Measurements from ENCODE around the gene HEATR5A. TPM values are rescaled to one million over a fixed set of nuclear protein-coding genes. Genes with fewer than 3 reads are reported as not detected.

HEATR5A gene
- total and polyA plus RNA-seq, 2 donors (not counting 1 experiment from before 2014, with no cell fraction given), result 4.8 to 22.1 TPM

DNA sequence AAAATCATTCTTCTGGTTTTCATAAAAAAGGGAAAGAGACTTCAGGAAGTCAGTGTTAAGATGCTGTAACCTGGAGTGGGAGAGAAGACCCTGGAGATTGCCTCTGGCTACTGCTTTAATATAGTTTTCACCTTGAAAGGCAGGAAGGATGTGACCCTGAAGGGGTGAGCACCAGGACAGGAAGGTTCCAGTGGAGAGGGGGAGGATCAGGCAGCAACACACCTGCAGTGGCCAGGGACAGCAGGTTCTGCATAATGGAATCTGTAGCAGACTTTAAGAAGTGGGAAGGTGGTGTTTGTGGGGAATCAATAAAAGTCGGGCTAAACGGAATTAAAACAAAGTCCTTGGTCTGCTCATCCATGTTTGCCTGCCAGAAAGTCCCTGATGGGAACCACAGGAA lies 6.3 kb upstream of the HEATR5A start:
- H2AFZ ChIP-seq (ENCODE audit: insufficient read depth, low read depth, low read length, poor library complexity, severe bottlenecking), result no peak overlapping the region
- Mint-ChIP-seq H3K27ac (no peak overlapping the region), H3K9me3 (ENCODE audit: insufficient read depth) (no peaks in the 10 kb centered on the region), H3K4me3 (no peak overlapping the region), H3K4me1 (no peaks in the 10 kb centered on the region), H3K27me3 (no peaks in the 10 kb centered on the region)
- no CpG with 5 or more reads among the region's 2 CpGs for WGBS (ENCODE audit: insufficient coverage)
- no peaks in the 10 kb centered on the region for H3K4me1 ChIP-seq (ENCODE audit: control insufficient read depth in 2 of 2, insufficient read depth in 2 of 2, low read length in 2 of 2)
- intact Hi-C loops (cut with micrococcal nuclease), result no loop called here
- H3K27me3 ChIP-seq (replicated peaks in 1 of 4; ENCODE audit: control extremely low read depth in 1 of 4, control insufficient read depth in 3 of 4, insufficient read depth in 4 of 4, low read length in 3 of 4), result no peaks in the 10 kb centered on the region
- H3K4me2 ChIP-seq (replicated peaks; ENCODE audit: low read depth, low read length, poor library complexity, severe bottlenecking), result no peak overlapping the region
- DNase-seq (no peak), ATAC-seq (ENCODE audit: low read depth) (no peak)
- H4K20me1 ChIP-seq (ENCODE audit: control insufficient read depth, insufficient read depth, low read length, poor library complexity, severe bottlenecking), result no peaks in the 10 kb centered on the region
- peaks cover 0 to 1% of the 10 kb centered on the region in 2 experiments for H3K36me3 ChIP-seq (replicated peaks in 1 of 2; ENCODE audit: control extremely low read depth in 1 of 2, control insufficient read depth in 1 of 2, extremely low read depth in 1 of 2, insufficient read depth in 2 of 2, low read length in 1 of 2)
- TF ChIP-seq EZH2 (IDR thresholded peaks at IDR 0.05; ENCODE audit: borderline replicate concordance, insufficient read depth, low read depth, low read length, poor library complexity, severe bottlenecking), result no peak
- TF ChIP-seq, protein P1, sequence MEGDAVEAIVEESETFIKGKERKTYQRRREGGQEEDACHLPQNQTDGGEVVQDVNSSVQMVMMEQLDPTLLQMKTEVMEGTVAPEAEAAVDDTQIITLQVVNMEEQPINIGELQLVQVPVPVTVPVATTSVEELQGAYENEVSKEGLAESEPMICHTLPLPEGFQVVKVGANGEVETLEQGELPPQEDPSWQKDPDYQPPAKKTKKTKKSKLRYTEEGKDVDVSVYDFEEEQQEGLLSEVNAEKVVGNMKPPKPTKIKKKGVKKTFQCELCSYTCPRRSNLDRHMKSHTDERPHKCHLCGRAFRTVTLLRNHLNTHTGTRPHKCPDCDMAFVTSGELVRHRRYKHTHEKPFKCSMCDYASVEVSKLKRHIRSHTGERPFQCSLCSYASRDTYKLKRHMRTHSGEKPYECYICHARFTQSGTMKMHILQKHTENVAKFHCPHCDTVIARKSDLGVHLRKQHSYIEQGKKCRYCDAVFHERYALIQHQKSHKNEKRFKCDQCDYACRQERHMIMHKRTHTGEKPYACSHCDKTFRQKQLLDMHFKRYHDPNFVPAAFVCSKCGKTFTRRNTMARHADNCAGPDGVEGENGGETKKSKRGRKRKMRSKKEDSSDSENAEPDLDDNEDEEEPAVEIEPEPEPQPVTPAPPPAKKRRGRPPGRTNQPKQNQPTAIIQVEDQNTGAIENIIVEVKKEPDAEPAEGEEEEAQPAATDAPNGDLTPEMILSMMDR (IDR thresholded peaks at IDR 0.05), result no peak
- H3K27ac ChIP-seq (ENCODE audit: low read length in 2 of 2), result no peak overlapping the region
- no peak overlapping the region for H3K9ac ChIP-seq (ENCODE audit: low read length)
- H3K9me3 ChIP-seq (ENCODE audit: control extremely low read depth in 1 of 3, control insufficient read depth in 2 of 3, insufficient read depth in 1 of 3, low read length in 2 of 3), result no peaks in the 10 kb centered on the region
- ChIA-PET CTCF (no interaction called here), POLR2A (no interaction called here)
- no peaks in the 10 kb centered on the region for H3K79me2 ChIP-seq (ENCODE audit: control insufficient read depth, insufficient read depth, low read length)
- H3K4me3 ChIP-seq (ENCODE audit: control extremely low read depth in 1 of 5, extremely low read depth in 1 of 5, insufficient read depth in 1 of 5, low read depth in 2 of 5, low read length in 4 of 5), result no peak overlapping the region

DNA sequence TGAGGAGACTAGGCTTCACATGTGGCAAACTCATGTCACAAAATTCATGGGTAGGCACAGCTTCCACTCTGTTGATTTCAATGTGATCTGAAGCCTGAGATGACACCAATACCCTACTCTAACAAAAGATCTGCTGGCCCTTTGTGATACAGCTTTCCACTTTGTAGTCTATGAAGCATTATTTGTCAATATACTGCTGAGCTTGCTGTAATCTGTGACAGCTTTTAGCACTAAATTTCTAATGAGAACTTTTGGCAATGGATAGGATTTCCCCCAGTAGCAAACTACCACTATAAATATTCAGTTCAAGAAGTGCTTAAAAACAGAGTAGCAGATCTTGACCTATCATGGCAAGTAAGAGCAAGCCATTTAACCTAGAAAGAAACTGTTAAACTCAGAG lies 5.6 kb upstream of the HEATR5A start:
- Histone ChIP-seq H3K79me2 (ENCODE audit: control insufficient read depth, insufficient read depth, low read length) (no peaks in the 10 kb centered on the region), H3K9ac (ENCODE audit: low read length) (no peak overlapping the region), H3K4me2 (replicated peaks; ENCODE audit: low read depth, low read length, poor library complexity, severe bottlenecking) (no peak overlapping the region), H3K9me3 (ENCODE audit: control extremely low read depth in 1 of 3, control insufficient read depth in 2 of 3, insufficient read depth in 1 of 3, low read length in 2 of 3) (no peaks in the 10 kb centered on the region), H4K20me1 (ENCODE audit: control insufficient read depth, insufficient read depth, low read length, poor library complexity, severe bottlenecking) (no peaks in the 10 kb centered on the region), H3K27me3 (replicated peaks in 1 of 4; ENCODE audit: control extremely low read depth in 1 of 4, control insufficient read depth in 3 of 4, insufficient read depth in 4 of 4, low read length in 3 of 4) (no peaks in the 10 kb centered on the region), H3K27ac (ENCODE audit: low read length in 2 of 2) (no peak overlapping the region), H3K36me3 (replicated peaks in 1 of 2; ENCODE audit: control extremely low read depth in 1 of 2, control insufficient read depth in 1 of 2, extremely low read depth in 1 of 2, insufficient read depth in 2 of 2, low read length in 1 of 2) (no peaks in the 10 kb centered on the region), H3K4me3 (ENCODE audit: control extremely low read depth in 1 of 5, extremely low read depth in 1 of 5, insufficient read depth in 1 of 5, low read depth in 2 of 5, low read length in 4 of 5) (no peak overlapping the region), H3K4me1 (ENCODE audit: control insufficient read depth in 2 of 2, insufficient read depth in 2 of 2, low read length in 2 of 2) (peaks cover 2 to 3% of the 10 kb centered on the region in 2 donors), H2AFZ (ENCODE audit: insufficient read depth, low read depth, low read length, poor library complexity, severe bottlenecking) (no peak overlapping the region)
- TF ChIP-seq EZH2 (IDR thresholded peaks at IDR 0.05; ENCODE audit: borderline replicate concordance, insufficient read depth, low read depth, low read length, poor library complexity, severe bottlenecking), result no peak
- Mint-ChIP-seq H3K4me3 (no peak overlapping the region), H3K27ac (no peak overlapping the region), H3K9me3 (ENCODE audit: insufficient read depth) (no peaks in the 10 kb centered on the region), H3K4me1 (peaks cover 5% of the 10 kb centered on the region), H3K27me3 (no peaks in the 10 kb centered on the region)
- ATAC-seq (ENCODE audit: low read depth), result no peak
- ChIA-PET CTCF (no interaction called here), POLR2A (no interaction called here)
- no peak for DNase-seq
- intact Hi-C loops (cut with micrococcal nuclease), result no loop called here
